GM10847 (cell line): ENCODE data around the gene TRPV3.

Experiments used
- POLR2A ChIP-seq: IDR thresholded peaks from 2 replicates; pipeline ENCODE4 v1.6.1; 2011; ENCODE audit not compliant: insufficient read length; ENCODE audit errors: extremely low read depth

The TRPV3 gene

GRCh38 chr17:3557768-3558583, at the start of gene TRPV3:
TSS of gene TRPV3 (minus strand) at chr17:3557812. CDS start at chr17:3554850, 2,962 bp downstream.
- no peak for TF ChIP-seq POLR2A

- TF ChIP-seq POLR2A: no peak
These were observed 46.3 kb upstream of the TRPV3 start for GRCh38 chr17:3603870-3604259.

- TF ChIP-seq POLR2A: no peak
These were observed 45.7 kb upstream of the TRPV3 start for GRCh38 chr17:3603119-3603869.

- TF ChIP-seq POLR2A: no peak
These were observed 44.9 kb upstream of the TRPV3 start for GRCh38 chr17:3602499-3602898.

- no peak for TF ChIP-seq POLR2A
These were observed 43.1 kb upstream of the TRPV3 start for GRCh38 chr17:3600529-3601205.

GRCh38 chr17:3598078-3598477, 40.5 kb upstream of the TRPV3 start:
- TF ChIP-seq POLR2A: no peak

GRCh38 chr17:3596804-3597464, 39.3 kb upstream of the TRPV3 start:
- no peak for TF ChIP-seq POLR2A

- TF ChIP-seq POLR2A: no peak
These were observed 37.4 kb upstream of the TRPV3 start for GRCh38 chr17:3594976-3595375.

- no peak for TF ChIP-seq POLR2A
These were observed 36.6 kb upstream of the TRPV3 start for GRCh38 chr17:3594051-3594800.

GRCh38 chr17:3593384-3593783, 35.8 kb upstream of the TRPV3 start:
- TF ChIP-seq POLR2A: no peak

GRCh38 chr17:3592216-3592860, 34.7 kb upstream of the TRPV3 start:
- TF ChIP-seq POLR2A: no peak

GRCh38 chr17:3590768-3591167, 33.2 kb upstream of the TRPV3 start:
- no peak for TF ChIP-seq POLR2A

- no peak for TF ChIP-seq POLR2A
These were observed 32.6 kb upstream of the TRPV3 start for GRCh38 chr17:3590231-3590630.

- no peak for TF ChIP-seq POLR2A
These were observed 32.2 kb upstream of the TRPV3 start for GRCh38 chr17:3589784-3590183.
